GM18907 (cell line): ENCODE results near the gene MACC1.
A peak's percentile ranks its signal among the peaks of the same experiment; 100 is the strongest.
"Not testable (repeated sequence)": the region's sequence is repeated elsewhere in the genome, so short reads cannot be mapped to it uniquely, and the experiment has no call there.

Experiments used
- ATAC-seq: cut with Tn5 transposase; IDR thresholded peaks from one replicate; pipeline ENCODE4 v1.9.1; 2021; ENCODE audit warnings: mild to moderate bottlenecking, moderate library complexity; ENCODE audit not compliant: unreplicated experiment

The MACC1 gene

DNA sequence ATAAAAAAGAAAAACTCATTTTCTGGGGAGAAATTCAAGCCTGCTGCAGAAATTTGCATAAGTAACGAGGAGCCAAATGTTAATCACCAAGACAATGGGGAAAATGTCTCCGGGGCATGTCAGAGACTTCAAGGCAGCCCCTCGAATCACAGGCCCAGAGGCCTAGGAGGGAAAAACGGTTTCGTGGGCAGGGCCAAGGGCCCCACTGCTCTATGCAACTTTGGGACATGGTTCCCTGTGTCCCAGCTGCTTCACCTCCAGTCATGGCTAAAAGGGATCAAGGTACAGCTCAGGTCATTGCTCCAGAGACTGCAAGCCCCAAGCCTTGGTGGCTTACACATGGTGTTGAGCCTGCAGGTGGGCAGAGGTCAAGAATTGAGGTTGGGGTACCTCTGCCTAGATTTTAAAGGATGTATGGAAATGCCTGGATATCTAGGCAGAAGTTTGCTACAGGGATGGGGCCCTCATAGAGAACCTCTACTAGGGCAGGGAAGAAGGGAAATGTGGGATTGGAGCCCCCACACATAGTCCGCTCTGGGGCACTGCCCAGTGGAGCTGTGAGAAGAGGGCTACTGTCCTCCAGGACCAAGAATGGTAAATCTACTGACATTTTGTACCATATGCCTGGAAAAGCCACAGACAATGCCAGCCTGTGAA, 8.4 kb downstream of the MACC1 start:
- no peak for ATAC-seq

DNA sequence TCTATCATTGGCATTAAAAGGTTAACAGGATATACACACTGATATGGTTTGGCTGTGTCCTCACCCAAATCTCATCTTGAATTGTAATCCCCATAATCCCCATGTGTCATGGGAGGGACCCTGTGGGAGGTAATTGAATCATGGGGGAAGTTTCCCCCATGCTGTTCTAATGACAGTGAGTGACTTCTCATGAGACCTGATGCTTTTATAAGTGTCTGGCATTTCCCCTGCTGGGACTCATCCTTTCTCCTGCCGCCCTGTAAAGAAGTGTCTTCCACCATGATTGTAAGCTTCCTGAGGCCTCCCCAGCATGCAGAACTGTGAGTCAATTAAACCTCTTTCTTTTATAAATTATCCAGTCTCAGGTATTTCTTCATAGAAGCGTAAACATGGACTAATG, 9.4 kb downstream of the MACC1 start:
- ATAC-seq: not testable (repeated sequence)

DNA sequence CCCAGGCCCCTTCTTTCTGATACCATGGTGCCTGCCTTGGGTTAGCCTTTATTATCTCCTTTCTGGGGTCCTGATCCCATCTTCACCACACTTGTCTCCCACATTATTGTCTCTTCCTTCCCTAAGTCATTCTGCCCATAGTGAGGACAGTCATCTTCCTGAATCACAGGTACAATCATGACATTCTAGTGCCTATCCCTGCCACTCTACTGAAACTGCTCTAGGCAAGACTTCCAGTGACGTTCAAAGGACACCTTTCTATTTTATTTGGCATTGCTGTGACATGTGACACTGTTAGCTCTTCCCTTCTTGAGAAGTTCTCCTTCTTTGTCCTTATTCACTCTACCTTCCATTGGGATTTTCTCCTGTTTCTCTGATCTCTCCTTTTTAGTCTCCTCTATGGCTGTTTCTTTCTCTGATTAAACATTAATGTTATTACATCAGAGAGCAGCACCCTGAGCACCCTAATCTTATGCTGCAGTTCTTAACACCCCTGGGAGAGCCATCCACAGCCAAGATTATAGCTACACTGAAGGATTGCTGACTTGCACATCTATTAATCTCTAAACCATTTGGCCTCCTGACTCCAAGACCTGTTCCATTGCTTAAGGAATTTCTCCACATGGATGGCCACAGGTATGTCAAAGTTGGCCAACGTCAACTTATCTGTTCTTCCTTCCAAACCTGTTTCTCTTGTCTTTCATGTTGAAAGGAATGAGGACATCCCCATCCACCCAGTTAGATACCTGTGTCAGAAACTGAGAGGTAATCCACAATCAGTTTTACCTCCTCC, 10.9 kb downstream of the MACC1 start:
- no peak for ATAC-seq

GRCh38 chr7:20203316-20203715, 13.9 kb downstream of the MACC1 start:
- no peak for ATAC-seq

- peak; percentile 42 for ATAC-seq
Observed at GRCh38 chr7:20201380-20201779, 15.8 kb downstream of the MACC1 start.

- no peak for ATAC-seq
Observed at GRCh38 chr7:20200971-20201370, 16.2 kb downstream of the MACC1 start.

DNA sequence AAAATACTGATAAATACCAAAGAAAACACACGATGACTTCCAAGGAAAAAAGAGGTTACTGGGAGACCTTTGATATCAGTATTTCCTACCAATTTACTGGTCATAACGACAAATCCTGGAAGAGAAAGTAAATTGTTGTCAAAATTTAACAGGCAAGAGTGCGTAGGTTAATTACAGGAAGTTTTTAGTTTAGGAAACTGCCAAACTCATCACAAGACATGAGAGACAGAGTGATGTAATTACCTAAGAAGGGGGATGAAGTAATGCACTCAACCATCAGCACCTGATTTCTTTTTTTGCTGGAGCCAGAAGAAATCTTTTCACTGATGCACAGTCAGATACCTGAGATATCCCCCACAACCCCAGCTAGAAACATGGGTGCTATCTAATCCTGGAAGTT, 16.8 kb downstream of the MACC1 start:
- no peak for ATAC-seq

DNA sequence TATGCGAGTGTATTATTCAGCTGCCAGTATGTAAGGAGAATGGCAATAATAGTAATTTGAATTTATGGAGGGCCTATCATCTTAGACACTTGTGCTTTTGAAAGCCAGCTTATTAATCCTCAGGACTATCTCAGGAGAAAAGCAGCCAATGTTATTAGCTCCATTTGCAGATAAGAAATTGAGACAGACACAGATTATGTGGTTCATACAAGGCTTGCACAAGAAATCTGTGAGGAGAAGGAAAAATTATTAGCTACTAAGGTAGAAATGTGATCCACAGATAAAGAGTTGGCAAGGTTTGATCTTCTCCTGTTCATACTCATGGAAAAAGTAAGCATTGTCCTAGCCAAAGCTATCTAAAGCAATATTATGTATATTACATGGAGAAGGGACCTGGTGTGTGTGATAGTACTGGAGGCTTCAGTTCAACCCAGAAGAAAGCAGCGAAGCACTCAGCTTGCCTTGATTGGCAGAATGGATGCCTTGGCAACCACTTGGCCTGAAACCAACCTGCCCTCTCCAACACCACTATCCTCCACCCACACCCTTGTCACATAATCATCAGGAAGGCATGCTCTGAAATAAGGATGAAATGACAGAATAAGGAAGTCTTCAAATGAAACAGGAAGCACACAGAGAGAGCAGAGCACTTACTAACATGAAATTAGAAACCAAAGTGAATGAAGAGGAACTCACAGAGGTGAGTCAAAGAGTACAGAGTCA, 18.0 kb downstream of the MACC1 start:
- ATAC-seq: peak; percentile 93

- ATAC-seq: no peak
Observed at GRCh38 chr7:20198260-20198659, 18.9 kb downstream of the MACC1 start.

GRCh38 chr7:20197837-20198236, 19.3 kb downstream of the MACC1 start:
- ATAC-seq: no peak

DNA sequence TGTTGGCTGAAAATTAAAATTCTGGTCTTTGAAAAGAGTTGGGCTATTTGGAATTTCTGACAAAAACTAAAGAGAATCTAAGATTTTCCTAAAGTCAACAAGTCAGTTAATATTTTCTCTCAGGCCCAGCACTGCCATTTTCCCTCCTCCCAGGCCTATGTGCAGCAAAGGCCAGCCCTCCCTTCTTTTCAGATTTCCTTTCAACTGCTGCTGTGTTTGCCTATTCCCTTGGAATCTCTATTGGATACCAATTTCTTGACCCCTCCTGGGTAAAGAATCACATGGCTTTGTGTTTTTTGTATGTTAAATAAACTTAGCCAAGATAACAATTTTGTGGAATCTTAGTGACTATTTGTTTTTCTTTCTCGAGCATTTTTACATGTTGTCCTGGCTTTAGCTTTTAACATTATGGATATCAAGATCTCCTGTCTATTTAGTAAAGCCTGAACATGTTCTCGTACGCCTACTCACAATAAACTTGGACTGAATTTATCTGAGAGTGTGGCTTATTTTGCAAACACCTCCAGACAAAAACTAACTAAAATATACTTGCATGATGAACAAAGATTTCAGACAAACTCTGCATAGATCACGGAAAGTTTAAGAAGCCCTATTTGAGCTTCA, 19.9 kb downstream of the MACC1 start:
- no peak for ATAC-seq

GRCh38 chr7:20194343-20194995, 22.7 kb downstream of the MACC1 start:
- ATAC-seq: no peak

DNA sequence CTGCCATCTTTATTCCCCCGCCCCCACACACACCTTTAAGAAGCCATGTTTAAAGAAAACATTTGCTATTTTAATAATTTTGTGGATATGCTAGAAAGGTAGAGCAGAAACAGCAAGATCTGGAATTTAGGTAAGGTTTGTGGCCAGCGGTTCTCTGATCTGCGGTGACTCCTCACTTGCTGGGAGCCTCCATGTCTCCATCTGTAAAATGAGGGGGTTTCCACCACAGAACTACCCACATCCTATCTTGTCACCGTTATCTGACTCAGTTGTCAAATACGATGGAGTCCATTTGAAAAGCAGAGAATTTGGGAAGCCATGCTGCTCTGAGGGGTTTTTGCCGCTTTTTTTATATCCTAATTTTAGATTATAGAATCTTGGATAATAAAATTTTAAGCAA, 23.3 kb downstream of the MACC1 start:
- ATAC-seq: peak; percentile 6

DNA sequence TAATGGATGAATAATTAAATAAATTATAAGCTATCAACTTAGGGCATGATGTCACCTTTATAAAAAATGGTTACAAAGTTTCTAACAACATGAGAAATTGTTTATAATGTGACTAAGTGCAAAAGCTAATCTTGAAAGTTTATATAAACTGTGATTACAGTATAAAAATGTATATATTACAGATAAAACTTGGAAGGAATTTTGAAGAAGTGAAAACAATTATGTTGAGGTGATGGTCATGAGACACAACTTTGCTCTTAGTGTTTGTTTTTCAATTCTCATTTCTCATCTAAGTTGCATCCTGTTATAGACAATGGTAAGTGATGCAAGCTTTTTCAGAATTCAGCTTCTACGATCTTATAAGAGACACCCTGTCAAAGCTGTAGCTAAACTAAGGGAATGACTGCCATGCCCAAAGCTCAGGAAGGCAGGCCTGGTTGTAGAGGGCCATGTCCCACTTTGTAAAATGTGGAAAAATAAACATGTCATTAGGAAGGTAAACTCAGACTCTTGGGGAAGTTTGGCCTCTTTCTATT, 23.9 kb downstream of the MACC1 start:
- ATAC-seq: peak; percentile 76

- no peak for ATAC-seq
Observed at GRCh38 chr7:20191391-20191869, 25.8 kb downstream of the MACC1 start.

DNA sequence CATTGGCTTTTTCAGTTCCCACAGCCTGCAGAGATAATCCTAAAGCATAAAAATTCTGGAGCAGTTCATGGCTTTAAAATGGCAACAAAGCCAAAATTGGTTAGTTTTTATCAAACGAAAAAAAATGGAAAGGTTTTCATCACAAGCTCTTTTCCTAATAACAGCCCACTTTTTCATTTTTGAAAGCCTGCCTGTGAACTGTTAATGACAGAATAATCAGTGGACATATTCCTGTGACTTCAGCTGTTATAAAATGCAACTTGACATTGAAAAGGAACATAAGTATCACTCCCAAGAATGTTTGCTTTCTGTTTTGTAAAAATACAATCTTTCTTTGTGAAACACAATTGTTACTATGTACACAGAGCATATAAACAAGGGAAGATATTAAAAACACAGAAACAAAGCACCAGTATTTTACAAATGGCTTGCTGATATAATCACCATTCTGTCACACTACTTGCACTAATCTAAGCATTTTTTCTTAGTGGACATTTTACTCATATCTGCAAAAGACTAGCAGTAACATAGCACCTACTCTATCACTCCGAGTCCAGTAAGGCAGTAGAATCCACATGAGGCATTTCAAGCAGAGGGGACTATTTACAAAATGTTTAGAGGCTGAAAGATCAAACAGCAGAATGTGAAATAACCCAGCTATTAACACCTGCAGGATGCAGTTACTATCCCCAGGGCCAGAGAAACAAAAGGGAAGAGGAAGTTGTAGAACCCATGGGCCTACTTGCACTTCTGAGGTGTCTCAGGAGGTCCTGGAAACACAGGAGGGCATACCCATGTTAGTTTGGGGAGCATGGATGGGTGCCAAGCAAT, 26.4 kb downstream of the MACC1 start:
- peak; percentile 49 for ATAC-seq

- no peak for ATAC-seq
Observed at GRCh38 chr7:20189852-20190251, 27.3 kb downstream of the MACC1 start.

- ATAC-seq: no peak
Observed at GRCh38 chr7:20188567-20188966, 28.6 kb downstream of the MACC1 start.

DNA sequence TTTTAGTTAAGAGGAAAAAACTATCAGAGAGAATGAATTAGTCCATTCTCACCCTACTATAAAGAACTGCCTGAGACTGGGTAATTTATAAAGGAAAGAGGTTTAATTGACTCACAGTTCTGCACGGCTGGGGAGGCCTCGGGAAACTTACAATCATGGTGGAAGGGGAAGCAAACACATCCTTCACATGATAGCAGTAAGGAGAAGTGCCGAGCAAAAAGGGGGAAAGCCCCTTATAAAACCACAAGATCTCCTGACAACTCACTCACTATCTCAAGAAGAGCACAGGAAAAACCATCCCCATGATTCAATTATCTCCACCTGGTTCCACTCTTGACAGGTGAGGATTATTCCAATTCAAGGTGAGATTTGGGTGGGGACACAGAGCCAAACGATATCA, 29.3 kb downstream of the MACC1 start:
- not testable (repeated sequence) for ATAC-seq

- ATAC-seq: no peak
Observed at GRCh38 chr7:20185988-20186387, 31.2 kb downstream of the MACC1 start.
